Measurements from ENCODE around the gene KATNAL1. TPM values are rescaled to one million over a fixed set of nuclear protein-coding genes. Genes with fewer than 3 reads are reported as not detected.

Gene KATNAL1
- total and polyA plus RNA-seq, 2 of the 4 experiments (the other 2 are of a cell fraction), result 6.9 to 16.8 TPM

- H3K18ac ChIP-seq (ENCODE audit: low read depth, low read length), result no peak overlapping the region
- 86% methylated on average over 1 of the region's 2 CpGs; no CpG with 5 or more reads in 1 of the 2 experiments for WGBS, 2 experiments (ENCODE audit: extremely low coverage in 2 of 2, insufficient read length in 1 of 2)
- TF ChIP-seq RCOR1 (IDR thresholded peaks at IDR 0.05; ENCODE audit: insufficient replicate concordance, low read length), result no peak
- no peak for TF ChIP-seq POLR2A (IDR thresholded peaks at IDR 0.05; ENCODE audit: low read depth, low read length)
- TF ChIP-seq CHD1 (IDR thresholded peaks at IDR 0.05; ENCODE audit: low read depth, low read length), result no peak
- TF ChIP-seq, protein P1, sequence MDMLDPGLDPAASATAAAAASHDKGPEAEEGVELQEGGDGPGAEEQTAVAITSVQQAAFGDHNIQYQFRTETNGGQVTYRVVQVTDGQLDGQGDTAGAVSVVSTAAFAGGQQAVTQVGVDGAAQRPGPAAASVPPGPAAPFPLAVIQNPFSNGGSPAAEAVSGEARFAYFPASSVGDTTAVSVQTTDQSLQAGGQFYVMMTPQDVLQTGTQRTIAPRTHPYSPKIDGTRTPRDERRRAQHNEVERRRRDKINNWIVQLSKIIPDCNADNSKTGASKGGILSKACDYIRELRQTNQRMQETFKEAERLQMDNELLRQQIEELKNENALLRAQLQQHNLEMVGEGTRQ (IDR thresholded peaks at IDR 0.05; ENCODE audit: low read depth, low read length), result no peak
- no peak for TF ChIP-seq NFE2L2 (IDR thresholded peaks at IDR 0.05; ENCODE audit: low read depth, low read length)
- no peak for TF ChIP-seq RAD21 (IDR thresholded peaks at IDR 0.05; ENCODE audit: low read length)
- no peak for TF ChIP-seq MXI1 (IDR thresholded peaks at IDR 0.05; ENCODE audit: borderline replicate concordance, low read depth, low read length)
- no peak for TF ChIP-seq SMC3 (IDR thresholded peaks at IDR 0.05; ENCODE audit: low read depth, low read length)
- TF ChIP-seq CEBPB (IDR thresholded peaks at IDR 0.05; ENCODE audit: low read depth, low read length), result no peak
These were observed 142.3 kb downstream of the KATNAL1 start for GRCh38 chr13:30165071-30165470.

More at GRCh38 chr13:30165071-30165470, 142.3 kb downstream of the KATNAL1 start:
- Histone ChIP-seq H3K9me1 (ENCODE audit: insufficient read depth, low read length) (no peaks in the 10 kb centered on the region), H3K4me1 (ENCODE audit: control insufficient read depth, insufficient read depth, low read length) (no peaks in the 10 kb centered on the region), H2AK5ac (ENCODE audit: low read depth, low read length) (no peak overlapping the region), H3K4ac (ENCODE audit: low read depth, low read length) (no peak overlapping the region), H2AFZ (replicated peaks; ENCODE audit: low read length, poor library complexity) (no peak overlapping the region), H2AK9ac (replicated peaks; ENCODE audit: low read depth, low read length, poor library complexity) (no peak overlapping the region), H4K91ac (ENCODE audit: insufficient read depth, low read depth, low read length) (no peak overlapping the region), H3K56ac (ENCODE audit: extremely low read depth, insufficient read depth, low read length) (no peak overlapping the region), H3K14ac (replicated peaks; ENCODE audit: low read depth, low read length) (no peak overlapping the region), H2BK120ac (ENCODE audit: low read depth, low read length) (no peak overlapping the region), H3K79me1 (ENCODE audit: low read depth in 1 of 2, low read length in 2 of 2) (no peaks in the 10 kb centered on the region), H3K9ac (ENCODE audit: low read depth, low read length) (no peak overlapping the region), H3K27ac (ENCODE audit: insufficient read depth, low read length) (no peak overlapping the region), H3K23ac (ENCODE audit: low read depth, low read length) (no peak overlapping the region), H3K4me3 (ENCODE audit: insufficient read depth, low read depth, low read length) (no peak overlapping the region), H4K5ac (ENCODE audit: low read depth, low read length) (no peak overlapping the region), H3K36me3 (ENCODE audit: control insufficient read depth, insufficient read depth, low read length) (no peaks in the 10 kb centered on the region), H2BK15ac (ENCODE audit: low read depth, low read length) (no peak overlapping the region), H2BK20ac (ENCODE audit: low read depth, low read length) (no peak overlapping the region), H3K27me3 (ENCODE audit: control insufficient read depth, insufficient read depth, low read length) (peaks cover 20% of the 10 kb centered on the region), H4K8ac (ENCODE audit: low read depth in 2 of 2, low read length in 2 of 2) (no peak overlapping the region), H2BK5ac (ENCODE audit: low read depth, low read length, poor library complexity, severe bottlenecking) (no peak overlapping the region), H4K20me1 (ENCODE audit: insufficient read depth, low read length) (no peaks in the 10 kb centered on the region), H3K4me2 (ENCODE audit: low read depth, low read length) (no peak overlapping the region), H3K9me3 (ENCODE audit: control insufficient read depth, insufficient read depth, low read length) (no peaks in the 10 kb centered on the region)
- DNase-seq (no peak), ATAC-seq (ENCODE audit: low read depth) (no peak)
- in situ Hi-C loops (cut with MboI; ENCODE audit: low sequenced_read_pairs), result no loop called here
- intact Hi-C loops (cut with micrococcal nuclease), result no loop called here
- no TSS peak for BruUV-seq (replicated peaks)
- ChIA-PET CTCF (interaction anchor here (0.5 kb wide), 1 partner anchor 145 kb away, joined by 3 read pairs; no protein-coding TSS in a partner anchor), POLR2A (ENCODE audit: unreplicated experiment) (no interaction called here)
- dilution Hi-C loops (cut with HindIII; ENCODE audit: low sequenced_read_pairs, unreplicated experiment), result no loop called here

Measured in IMR-90 (cell line).